ENCODE measurements around the gene PTPN14.
"Not testable (repeated sequence)": the region's sequence is repeated elsewhere in the genome, so short reads cannot be mapped to it uniquely, and the experiment has no call there.

PTPN14 gene

GRCh38 chr1:214541693-214542092 lies 9.7 kb downstream of the PTPN14 start:
- no peak for DNase-seq (ENCODE audit: low spot score)

GRCh38 chr1:214541206-214541605 lies 10.2 kb downstream of the PTPN14 start:
- DNase-seq (ENCODE audit: low spot score), result no peak

- no peak for DNase-seq (ENCODE audit: low spot score)
Measured at GRCh38 chr1:214540324-214540723, 11.1 kb downstream of the PTPN14 start.

GRCh38 chr1:214538496-214538895 lies 12.9 kb downstream of the PTPN14 start:
- DNase-seq (ENCODE audit: low spot score), result no peak

- no peak for DNase-seq (ENCODE audit: low spot score)
Measured at GRCh38 chr1:214537872-214538473, 13.4 kb downstream of the PTPN14 start.

- no peak for DNase-seq (ENCODE audit: low spot score)
Measured at GRCh38 chr1:214537219-214537618, 14.2 kb downstream of the PTPN14 start.

- no peak for DNase-seq (ENCODE audit: low spot score)
Measured at GRCh38 chr1:214532070-214532469, 19.3 kb downstream of the PTPN14 start.

- DNase-seq (ENCODE audit: low spot score), result no peak
Measured at GRCh38 chr1:214525535-214526019, 25.8 kb downstream of the PTPN14 start.

- no peak for DNase-seq (ENCODE audit: low spot score)
Measured at GRCh38 chr1:214524824-214525223, 26.6 kb downstream of the PTPN14 start.

GRCh38 chr1:214523124-214523824 lies 28.1 kb downstream of the PTPN14 start:
- DNase-seq (ENCODE audit: low spot score), result no peak

- not testable (repeated sequence) for DNase-seq (ENCODE audit: low spot score)
Measured at GRCh38 chr1:214521458-214521857, 29.9 kb downstream of the PTPN14 start.

GRCh38 chr1:214520544-214521165 lies 30.7 kb downstream of the PTPN14 start:
- DNase-seq (ENCODE audit: low spot score), result no peak

GRCh38 chr1:214518361-214518760 lies 33.0 kb downstream of the PTPN14 start:
- no peak for DNase-seq (ENCODE audit: low spot score)

- no peak for DNase-seq (ENCODE audit: low spot score)
Measured at GRCh38 chr1:214516434-214517326, 34.7 kb downstream of the PTPN14 start.

- DNase-seq (ENCODE audit: low spot score), result no peak
Measured at GRCh38 chr1:214515544-214516433, 35.6 kb downstream of the PTPN14 start.

- no peak for DNase-seq (ENCODE audit: low spot score)
Measured at GRCh38 chr1:214514819-214515383, 36.5 kb downstream of the PTPN14 start.

GRCh38 chr1:214514032-214514818 lies 37.2 kb downstream of the PTPN14 start:
- DNase-seq (ENCODE audit: low spot score), result no peak

- DNase-seq (ENCODE audit: low spot score), result no peak
Measured at GRCh38 chr1:214513394-214513793, 38.0 kb downstream of the PTPN14 start.

GRCh38 chr1:214511639-214511998 lies 39.8 kb downstream of the PTPN14 start:
- no peak for DNase-seq (ENCODE audit: low spot score)

Measured in COLO829 (cell line).